ENCODE data around the gene GARIN5B.

- no peak for TF ChIP-seq ATF2 (CRISPR knock-in tag; IDR thresholded peaks at IDR 0.05; ENCODE audit: borderline replicate concordance, low read depth)
- no peak for TF ChIP-seq CTCF (IDR thresholded peaks at IDR 0.05)
- TF ChIP-seq IRF2 (CRISPR knock-in tag; IDR thresholded peaks at IDR 0.05; ENCODE audit: borderline replicate concordance, low read depth), result no peak
- TF ChIP-seq RELA (CRISPR knock-in tag; IDR thresholded peaks at IDR 0.05; ENCODE audit: borderline replicate concordance), result no peak
- TF ChIP-seq ATF1 (CRISPR knock-in tag; IDR thresholded peaks at IDR 0.05), result no peak
- no peak for TF ChIP-seq JUN (CRISPR knock-in tag; IDR thresholded peaks at IDR 0.05)
- no peak for TF ChIP-seq CREM (CRISPR knock-in tag; IDR thresholded peaks at IDR 0.05)
Observed at GRCh38 chr19:55311397-55311796, 51.7 kb downstream of the GARIN5B start.

Data from WTC11 (cell line).